Testis (tissue), 3 donors: ENCODE measurements around the gene ZG16B. TPM values are rescaled to one million over a fixed set of nuclear protein-coding genes. Genes with fewer than 3 reads are reported as not detected.

Source experiments
- DNase-seq: peaks from one replicate; pipeline ENCODE4 v3.0.0-alpha.2; 2019
- H3K27ac ChIP-seq, 2 donors: fragments of 200-600 bp; sonication (generic); one replicate each; pipeline ENCODE4 v1.5.1; 2019
- H3K27me3 ChIP-seq: fragments of 200-600 bp; sonication (generic); one replicate; pipeline ENCODE4 v1.5.1; 2019
- H3K36me3 ChIP-seq: fragments of 200-600 bp; sonication (generic); one replicate; pipeline ENCODE4 v1.5.1; 2017; ENCODE audit warnings: low read depth; ENCODE audit errors: missing control alignments
- H3K4me1 ChIP-seq: fragments of 200-600 bp; sonication (generic); one replicate; pipeline ENCODE4 v1.5.1; 2019
- H3K4me3 ChIP-seq, 2 donors: fragments of 200-600 bp; sonication (generic); one replicate each; pipeline ENCODE4 v1.5.1; 2017 to 2019
- H3K9me3 ChIP-seq: fragments of 200-600 bp; sonication (generic); one replicate; pipeline ENCODE4 v1.5.1; 2017
- POLR2A ChIP-seq: fragments of 450-650 bp; IDR thresholded peaks from one replicate; pipeline ENCODE4 v1.6.1; 2017; ENCODE audit warnings: antibody characterized with exemption, mild to moderate bottlenecking, moderate library complexity
- WGBS, 2 donors: methylation state at CpG; one replicate each; pipeline ENCODE4 v1.1.5; 2018; 5-methylcytosine and 5-hydroxymethylcytosine counted together
- intact Hi-C: fragments of 100-400 bp; cut with DNase I; formaldehyde crosslinking; loops from one replicate; pipeline ENCODE4 v1.15.1; 2023; ENCODE audit warnings: low total_unique reads
- polyA plus RNA-seq: library from polyadenylated mRNA; stranded (reverse); fragments of 350-450 nt; fragmentation: Illumina TruSeq; extraction: RNeasy Lipid Tissue Mini Kit (QIAGEN cat#74804); gene quantifications from one replicate; pipeline ENCODE4 v1.2.3, GENCODE V29; 2014; ENCODE audit warnings: low read depth, low replicate concordance; ENCODE audit not compliant: insufficient read depth
- total RNA-seq, 2 donors: library from RNA; depleted of rRNA; stranded (reverse); fragments of >200 nt; gene quantifications; one replicate each; pipeline ENCODE4 v1.2.3, GENCODE V29; 2016
- TF ChIP-seq, protein P1 (sequence below), 3 experiments: fragments of 450-650 bp in 2 of 3; fragments of 200-600 bp in 1 of 3; sonication (generic) in 1 of 3; IDR thresholded peaks; one replicate each; pipeline ENCODE4 v1.5.1; 2016 to 2019; ENCODE audit warnings: antibody characterized with exemption in 3 of 3, mild to moderate bottlenecking in 2 of 3, moderate library complexity in 1 of 3

The ZG16B gene
- total and polyA plus RNA-seq, 3 donors from 2014 or later = 1.7 to 3.5 (median 1.8) TPM

DNA sequence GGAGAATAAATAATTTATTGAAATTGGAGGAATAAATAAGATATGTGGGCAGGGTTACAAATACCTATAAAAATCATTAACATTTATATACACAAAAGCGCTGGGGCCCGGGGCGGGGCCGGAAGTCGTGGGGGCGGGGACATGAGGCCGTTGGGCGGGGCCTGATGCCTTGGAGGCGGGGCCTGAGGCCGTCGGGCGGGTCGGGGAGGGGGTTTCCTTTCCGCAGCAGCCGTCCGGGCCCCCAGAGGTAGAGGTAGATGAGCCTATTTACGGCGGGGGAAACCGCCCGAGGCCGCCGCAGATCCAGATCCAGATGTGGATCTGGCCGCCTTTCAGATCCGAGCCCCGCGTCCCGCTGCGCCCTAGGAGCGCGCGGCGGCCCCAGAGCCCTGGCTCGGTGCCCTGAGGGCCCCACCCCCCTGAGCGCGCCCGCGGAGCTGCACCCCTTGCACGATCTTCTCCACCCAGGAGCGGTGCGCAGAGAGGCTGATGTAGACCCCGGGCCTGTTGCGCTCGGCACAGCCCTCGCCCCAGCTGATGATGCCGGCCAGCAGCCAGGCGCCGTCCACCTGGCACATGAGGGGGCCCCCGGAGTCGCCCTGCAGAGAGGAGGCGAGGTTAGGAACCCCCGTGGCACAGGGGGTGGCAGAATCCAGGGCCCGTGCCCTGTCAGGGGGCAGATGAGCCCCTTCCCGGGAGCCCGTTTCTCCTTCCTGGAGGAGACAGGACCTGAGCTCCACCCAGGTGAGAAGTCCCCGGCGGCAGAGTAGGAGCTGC lies 22.8 kb downstream of the ZG16B start:
- Histone ChIP-seq H3K27ac (no peak overlapping the region), H3K27me3 (no peaks in the 10 kb centered on the region), H3K4me1 (peaks cover 3% of the 10 kb centered on the region), H3K9me3 (no peaks in the 10 kb centered on the region), H3K4me3 (peak overlapping the region in 1 of 2 donors; percentile 41), H3K36me3 (no peaks in the 10 kb centered on the region)
- intact Hi-C loops = no loop called here
- 36 to 41% methylated on average over 34 to 56 of the region's 56 CpGs for WGBS, 2 donors
- TF ChIP-seq, protein P1, sequence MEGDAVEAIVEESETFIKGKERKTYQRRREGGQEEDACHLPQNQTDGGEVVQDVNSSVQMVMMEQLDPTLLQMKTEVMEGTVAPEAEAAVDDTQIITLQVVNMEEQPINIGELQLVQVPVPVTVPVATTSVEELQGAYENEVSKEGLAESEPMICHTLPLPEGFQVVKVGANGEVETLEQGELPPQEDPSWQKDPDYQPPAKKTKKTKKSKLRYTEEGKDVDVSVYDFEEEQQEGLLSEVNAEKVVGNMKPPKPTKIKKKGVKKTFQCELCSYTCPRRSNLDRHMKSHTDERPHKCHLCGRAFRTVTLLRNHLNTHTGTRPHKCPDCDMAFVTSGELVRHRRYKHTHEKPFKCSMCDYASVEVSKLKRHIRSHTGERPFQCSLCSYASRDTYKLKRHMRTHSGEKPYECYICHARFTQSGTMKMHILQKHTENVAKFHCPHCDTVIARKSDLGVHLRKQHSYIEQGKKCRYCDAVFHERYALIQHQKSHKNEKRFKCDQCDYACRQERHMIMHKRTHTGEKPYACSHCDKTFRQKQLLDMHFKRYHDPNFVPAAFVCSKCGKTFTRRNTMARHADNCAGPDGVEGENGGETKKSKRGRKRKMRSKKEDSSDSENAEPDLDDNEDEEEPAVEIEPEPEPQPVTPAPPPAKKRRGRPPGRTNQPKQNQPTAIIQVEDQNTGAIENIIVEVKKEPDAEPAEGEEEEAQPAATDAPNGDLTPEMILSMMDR (IDR thresholded peaks at IDR 0.05) = no peak
- DNase-seq = no peak

DNA sequence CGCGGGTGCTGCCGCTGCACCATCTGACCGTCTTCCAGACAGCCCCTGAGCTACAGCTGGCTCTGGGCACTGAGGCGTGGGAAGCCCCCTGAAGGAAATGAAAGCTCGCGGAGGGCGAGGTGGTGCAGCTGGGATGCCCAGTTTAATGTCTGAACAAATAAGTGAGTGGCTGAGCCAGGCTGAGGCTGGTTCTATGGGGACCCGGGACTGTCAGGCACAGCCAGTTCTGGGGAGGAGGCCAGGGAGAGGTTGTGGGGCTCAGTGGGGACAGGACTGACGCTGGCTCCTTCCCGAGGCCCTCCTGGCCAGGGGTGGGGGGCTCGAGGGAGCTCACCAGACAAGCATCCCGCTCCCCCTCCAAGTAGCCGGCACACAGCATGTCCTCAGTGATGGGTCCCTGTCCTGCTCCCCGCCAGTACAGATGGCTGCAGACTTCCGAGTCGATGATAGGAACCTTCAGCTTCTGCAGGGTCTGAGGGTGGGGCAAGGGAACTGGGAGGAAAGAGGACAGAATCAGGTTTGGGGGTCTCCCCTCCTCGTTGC lies 23.5 kb downstream of the ZG16B start:
- no peak for DNase-seq
- Histone ChIP-seq H3K27me3 (no peaks in the 10 kb centered on the region), H3K36me3 (no peaks in the 10 kb centered on the region), H3K9me3 (no peaks in the 10 kb centered on the region), H3K4me1 (peaks cover 3% of the 10 kb centered on the region), H3K27ac (no peak overlapping the region), H3K4me3 (peak overlapping the region in 1 of 2 donors; percentile 41)
- intact Hi-C loops = no loop called here
- no peak for TF ChIP-seq POLR2A
- TF ChIP-seq, protein P1 (IDR thresholded peaks at IDR 0.05) = no peak
- 57 to 64% methylated on average over 5 to 18 of the region's 18 CpGs for WGBS, 2 donors

DNA sequence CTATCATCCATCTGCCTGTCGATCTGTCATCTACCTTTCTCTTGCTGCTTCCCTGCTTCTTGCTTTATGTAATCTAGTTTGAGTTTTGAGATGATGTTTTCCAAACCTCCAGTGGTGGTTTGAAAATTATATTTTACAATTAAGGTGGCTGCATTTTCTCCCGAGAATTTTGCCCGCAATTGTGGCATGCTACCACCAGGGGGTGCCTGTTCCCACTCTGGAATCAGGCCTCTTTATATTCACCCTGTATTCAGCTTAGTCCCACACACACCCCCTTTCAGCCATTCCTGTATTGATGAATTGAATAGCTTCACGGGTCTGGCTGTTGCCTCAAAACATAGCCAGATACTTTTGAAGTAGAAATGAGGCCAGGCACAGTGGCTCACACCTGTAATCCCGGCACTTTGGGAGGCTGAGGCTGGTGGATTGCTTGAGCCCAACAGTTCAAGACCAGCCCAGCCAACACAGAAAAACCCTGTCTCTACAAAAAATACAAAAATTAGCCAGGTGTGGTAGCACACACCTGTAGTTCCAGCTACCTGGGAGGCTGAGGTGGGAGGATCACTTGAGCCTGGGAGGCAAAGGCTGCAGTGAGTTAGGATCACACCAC lies 24.7 kb downstream of the ZG16B start:
- Histone ChIP-seq H3K4me1 (peaks cover 3% of the 10 kb centered on the region), H3K27me3 (no peaks in the 10 kb centered on the region), H3K9me3 (no peaks in the 10 kb centered on the region), H3K4me3 (no peak overlapping the region), H3K27ac (no peak overlapping the region), H3K36me3 (no peaks in the 10 kb centered on the region)
- DNase-seq = no peak
- TF ChIP-seq POLR2A = no peak
- TF ChIP-seq, protein P1 (IDR thresholded peaks at IDR 0.05) = peak; percentile 28 to 57 (median 49)
- intact Hi-C loops = no loop called here
- WGBS, 2 donors = 46 to 55% methylated on average over 5 of the region's 5 CpGs

DNA sequence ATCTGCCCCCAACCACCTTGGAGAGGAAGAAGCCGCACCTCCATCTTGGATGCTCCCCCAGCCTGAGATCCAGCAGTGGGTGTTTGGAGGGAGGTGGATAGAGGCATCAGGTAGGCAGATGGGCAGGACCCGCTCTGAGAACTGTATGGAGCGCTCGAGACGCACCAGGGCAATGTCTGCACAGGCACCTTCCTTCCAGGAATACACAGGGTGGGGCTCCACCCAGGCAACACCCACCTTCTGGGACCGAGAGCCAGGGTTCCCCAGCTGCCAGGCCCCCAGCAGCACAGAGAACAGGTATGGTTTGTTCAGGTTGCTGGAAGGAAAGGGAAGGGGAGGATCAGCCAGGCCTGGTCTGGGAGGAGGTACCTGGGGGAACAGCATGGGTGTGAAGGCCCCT lies 25.4 kb downstream of the ZG16B start:
- H3K36me3 ChIP-seq = no peaks in the 10 kb centered on the region
- DNase-seq = no peak
- H3K4me1 ChIP-seq = peaks cover 3% of the 10 kb centered on the region
- H3K4me3 ChIP-seq = no peak overlapping the region
- no peaks in the 10 kb centered on the region for H3K27me3 ChIP-seq
- H3K9me3 ChIP-seq = no peaks in the 10 kb centered on the region
- WGBS, 2 donors = 86% methylated on average over 6 of the region's 6 CpGs
- H3K27ac ChIP-seq = no peak overlapping the region
- TF ChIP-seq, protein P1 (IDR thresholded peaks at IDR 0.05) = no peak
- intact Hi-C loops = no loop called here
